GM12864 (cell line): ENCODE measurements around the gene BMP6.

Experiments
- DNase-seq: peaks from one replicate; pipeline ENCODE4 v3.0.0-alpha.2; 2011; ENCODE audit warnings: low read depth
- H3K4me3 ChIP-seq: 2 replicates; pipeline ENCODE4 v1.5.1; 2011; ENCODE audit warnings: mild to moderate bottlenecking, low read depth, low read length, control low read depth
- TF ChIP-seq, protein P1 (sequence below): IDR thresholded peaks from 2 replicates; pipeline ENCODE4 v1.5.1; 2011; ENCODE audit warnings: low read depth, mild to moderate bottlenecking, moderate library complexity, low read length, control low read depth, inconsistent platforms; ENCODE audit errors: missing control alignments

BMP6 gene

DNA sequence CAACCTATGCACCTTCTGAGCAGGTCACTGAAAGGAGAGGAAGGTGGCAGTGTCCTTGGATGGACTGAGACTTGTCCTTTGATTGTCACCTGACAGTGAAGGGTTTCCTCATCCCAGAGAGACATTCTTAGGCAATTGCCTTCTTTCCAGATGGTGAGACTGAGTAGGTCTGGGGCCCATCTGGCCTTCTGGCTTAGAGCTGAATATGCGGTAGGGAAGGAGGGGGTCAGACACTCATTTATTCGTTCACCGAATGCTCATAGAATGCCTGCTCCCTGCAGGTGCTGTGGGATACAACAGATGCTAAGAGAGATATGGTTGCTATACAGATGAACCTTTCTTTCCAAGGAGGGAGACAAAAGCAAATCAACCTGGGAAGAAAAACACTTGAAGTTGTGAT lies 76.8 kb downstream of the BMP6 start:
- DNase-seq: no peak
- H3K4me3 ChIP-seq: no peak overlapping the region
- TF ChIP-seq, protein P1, sequence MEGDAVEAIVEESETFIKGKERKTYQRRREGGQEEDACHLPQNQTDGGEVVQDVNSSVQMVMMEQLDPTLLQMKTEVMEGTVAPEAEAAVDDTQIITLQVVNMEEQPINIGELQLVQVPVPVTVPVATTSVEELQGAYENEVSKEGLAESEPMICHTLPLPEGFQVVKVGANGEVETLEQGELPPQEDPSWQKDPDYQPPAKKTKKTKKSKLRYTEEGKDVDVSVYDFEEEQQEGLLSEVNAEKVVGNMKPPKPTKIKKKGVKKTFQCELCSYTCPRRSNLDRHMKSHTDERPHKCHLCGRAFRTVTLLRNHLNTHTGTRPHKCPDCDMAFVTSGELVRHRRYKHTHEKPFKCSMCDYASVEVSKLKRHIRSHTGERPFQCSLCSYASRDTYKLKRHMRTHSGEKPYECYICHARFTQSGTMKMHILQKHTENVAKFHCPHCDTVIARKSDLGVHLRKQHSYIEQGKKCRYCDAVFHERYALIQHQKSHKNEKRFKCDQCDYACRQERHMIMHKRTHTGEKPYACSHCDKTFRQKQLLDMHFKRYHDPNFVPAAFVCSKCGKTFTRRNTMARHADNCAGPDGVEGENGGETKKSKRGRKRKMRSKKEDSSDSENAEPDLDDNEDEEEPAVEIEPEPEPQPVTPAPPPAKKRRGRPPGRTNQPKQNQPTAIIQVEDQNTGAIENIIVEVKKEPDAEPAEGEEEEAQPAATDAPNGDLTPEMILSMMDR: no peak

DNA sequence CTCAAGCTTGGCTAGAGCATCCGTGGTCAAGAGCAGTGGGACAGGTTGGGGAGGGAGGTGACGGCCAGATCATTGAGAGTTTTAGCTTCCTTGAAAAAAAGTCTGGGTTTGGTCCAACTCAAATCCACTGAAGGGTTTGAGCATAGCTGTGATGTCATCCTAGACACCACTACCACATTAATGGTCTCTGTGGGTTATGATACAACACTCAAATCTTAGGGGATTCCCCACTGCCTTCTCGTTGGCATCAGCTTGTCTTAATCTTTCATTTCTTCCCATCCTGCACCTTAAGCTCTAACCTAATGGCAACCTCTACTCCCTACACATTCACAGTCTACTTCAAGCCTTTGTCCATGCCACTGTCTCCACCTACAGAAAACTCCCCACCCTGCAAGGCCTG lies 77.3 kb downstream of the BMP6 start:
- TF ChIP-seq, protein P1: no peak
- no peak overlapping the region for H3K4me3 ChIP-seq
- DNase-seq: no peak

DNA sequence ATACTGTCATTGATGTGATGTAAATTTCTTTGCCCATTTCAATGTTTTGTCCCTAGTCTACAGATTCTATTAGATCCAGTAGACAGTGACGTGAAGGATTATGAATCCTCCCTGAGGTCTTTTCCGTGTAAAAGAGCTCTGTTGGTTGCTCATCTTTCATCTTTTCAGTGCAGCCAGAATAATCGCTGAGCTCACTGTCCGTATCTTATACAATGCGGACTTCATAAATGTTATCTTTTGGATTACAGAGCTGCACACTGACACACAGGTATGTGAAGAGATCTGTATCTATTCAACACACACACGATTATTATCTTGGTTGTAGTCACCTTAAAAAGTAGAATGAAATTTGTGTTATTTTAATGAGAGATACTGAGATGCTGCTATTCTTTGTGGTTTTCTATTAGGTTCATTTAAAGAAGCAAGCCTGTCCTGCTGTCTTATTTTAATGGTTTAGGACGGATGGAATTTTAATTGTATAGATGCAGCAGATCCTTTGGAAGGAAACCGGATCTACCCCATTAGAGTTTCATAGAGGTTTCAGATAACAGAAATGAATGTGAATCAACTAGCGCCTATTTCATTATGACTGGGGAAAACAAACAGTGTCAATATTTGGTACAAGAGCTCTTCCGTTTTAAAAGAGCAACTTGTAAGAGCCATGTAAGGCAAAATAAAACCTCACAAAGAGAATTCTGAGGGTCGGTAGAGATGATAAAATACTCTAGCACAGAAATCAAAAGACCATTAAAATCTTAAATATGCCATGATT lies 79.4 kb downstream of the BMP6 start:
- TF ChIP-seq, protein P1: no peak
- no peak for DNase-seq
- H3K4me3 ChIP-seq: no peak overlapping the region

DNA sequence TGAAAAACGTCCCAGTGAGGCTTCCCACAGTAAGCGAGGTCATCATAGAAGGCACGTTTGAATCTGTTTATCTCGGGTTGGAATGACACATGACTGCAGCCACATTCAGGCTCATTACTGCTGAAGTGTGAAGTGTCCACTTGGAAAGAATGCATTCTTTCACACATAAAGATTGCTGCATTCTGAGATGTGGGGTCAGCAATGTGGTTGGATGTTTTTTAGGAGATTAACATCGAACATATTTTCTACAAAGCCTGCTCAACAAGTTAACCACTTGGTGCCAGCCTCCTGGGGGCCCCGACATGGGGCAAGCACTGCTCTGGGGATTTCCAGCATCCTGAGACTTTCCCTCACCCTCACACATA lies 79.9 kb downstream of the BMP6 start:
- DNase-seq: no peak
- TF ChIP-seq, protein P1: no peak
- no peak overlapping the region for H3K4me3 ChIP-seq

DNA sequence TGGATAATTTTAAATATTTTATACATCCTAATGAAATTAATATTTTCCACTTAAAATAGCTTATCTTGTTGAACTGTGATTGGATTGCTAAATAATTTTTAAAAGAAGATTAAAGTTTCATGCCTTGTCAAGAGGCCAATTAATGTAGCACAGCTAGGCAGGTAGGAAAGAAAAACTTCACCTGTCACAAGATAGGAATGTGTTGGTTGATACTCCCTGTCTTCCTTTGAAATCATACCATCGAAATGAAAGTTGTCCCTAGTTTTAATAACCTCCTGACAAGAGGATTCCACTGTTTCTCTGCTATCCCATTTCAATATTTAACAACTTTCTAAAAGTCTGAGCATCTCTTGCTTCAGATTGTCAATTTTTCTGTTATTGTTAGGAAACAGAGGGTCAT lies 80.8 kb downstream of the BMP6 start:
- no peak overlapping the region for H3K4me3 ChIP-seq
- TF ChIP-seq, protein P1: no peak
- DNase-seq: no peak

DNA sequence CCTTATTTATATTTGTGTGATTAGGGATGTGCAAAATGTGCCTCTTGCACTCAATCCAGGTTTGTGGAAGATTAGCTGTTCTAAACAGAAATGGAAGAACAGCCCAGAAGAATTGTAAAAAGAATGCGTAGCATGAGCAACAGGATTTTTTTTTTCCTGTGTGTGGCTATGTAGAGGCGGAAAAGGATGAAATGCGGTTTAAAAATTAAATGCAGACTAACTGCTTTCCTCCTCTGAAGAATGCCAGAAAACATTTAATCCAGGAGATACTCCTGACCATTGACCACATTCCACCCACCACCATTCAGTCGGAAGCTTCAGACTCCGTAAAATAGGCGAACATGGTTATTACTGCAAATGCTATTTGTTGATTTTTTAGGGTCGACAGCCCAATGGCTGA lies 83.4 kb downstream of the BMP6 start:
- DNase-seq: no peak
- TF ChIP-seq, protein P1: no peak
- no peak overlapping the region for H3K4me3 ChIP-seq

DNA sequence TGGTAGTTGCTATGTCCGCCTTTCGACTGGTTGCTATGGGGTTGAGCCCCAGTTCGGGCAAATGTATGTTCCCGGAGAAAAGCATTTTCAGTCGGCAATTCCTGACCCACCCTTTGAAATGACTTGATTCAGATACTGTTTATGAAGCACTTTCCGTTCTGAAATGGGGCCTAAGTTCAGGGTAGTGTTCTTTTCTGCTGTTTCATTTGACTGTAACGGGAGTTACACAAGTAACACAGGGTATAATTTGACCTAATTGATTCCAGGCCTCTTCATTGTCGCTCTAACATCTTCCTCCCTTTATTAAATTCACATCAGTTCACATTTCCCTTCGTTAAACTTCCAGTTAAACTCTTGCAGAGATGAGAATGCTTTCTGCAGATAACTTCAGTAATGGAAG lies 85.5 kb downstream of the BMP6 start:
- no peak overlapping the region for H3K4me3 ChIP-seq
- DNase-seq: no peak
- TF ChIP-seq, protein P1: no peak
